Thyroid gland (tissue), 4 donors: ENCODE data around the gene PLD4.

Experiments used
- CTCF ChIP-seq, 6 experiments: fragments of 200-600 bp in 3 of 6; fragments of 450-650 bp in 3 of 6; sonication (generic) in 3 of 6; IDR thresholded peaks; one replicate each; pipeline ENCODE4 v1.5.1; 2016 to 2019; ENCODE audit warnings: antibody characterized with exemption in 6 of 6, mild to moderate bottlenecking in 2 of 6, inconsistent platforms in 1 of 6, moderate library complexity in 1 of 6
- POLR2A ChIP-seq, 2 donors: fragments of 450-650 bp; IDR thresholded peaks; one replicate each; pipeline ENCODE4 v1.6.1; 2017; ENCODE audit warnings: antibody characterized with exemption in 2 of 2, mild to moderate bottlenecking in 2 of 2, moderate library complexity in 1 of 2

- TF ChIP-seq POLR2A (IDR thresholded peaks at IDR 0.05) (no peak), CTCF (IDR thresholded peaks at IDR 0.05) (no peak)
Observed at GRCh38 chr14:104967386-104968152, 42.9 kb downstream of the PLD4 start.
